Measurements from ENCODE around the gene C1QTNF1. TPM values are rescaled to one million over a fixed set of nuclear protein-coding genes. Genes with fewer than 3 reads are reported as not detected.
"Not testable (repeated sequence)": the region's sequence is repeated elsewhere in the genome, so short reads cannot be mapped to it uniquely, and the experiment has no call there.

Gene C1QTNF1
- total RNA-seq, 1 experiment from 2014 or later: 6.3 TPM

- Histone ChIP-seq H3K27me3 (replicated peaks; ENCODE audit: insufficient read depth, low read depth, low read length, poor library complexity) (no peaks in the 10 kb centered on the region), H3K27ac (ENCODE audit: low read depth, low read length, poor library complexity, severe bottlenecking) (no peak overlapping the region), H3K36me3 (ENCODE audit: insufficient read depth, low read length, poor library complexity, severe bottlenecking) (no peaks in the 10 kb centered on the region), H3K4me3 (ENCODE audit: low read depth, low read length, poor library complexity, severe bottlenecking) (no peak overlapping the region), H3K9me3 (ENCODE audit: low read depth, low read length, poor library complexity, severe bottlenecking) (peaks cover 13% of the 10 kb centered on the region), H3K4me1 (ENCODE audit: insufficient read depth, low read length, poor library complexity, severe bottlenecking) (peaks cover 8% of the 10 kb centered on the region)
- intact Hi-C loops (cut with micrococcal nuclease; ENCODE audit: unreplicated experiment): loop anchor here (1.0 kb wide), 1 partner anchor 22 kb away; no protein-coding TSS in a partner anchor
- ChIA-PET POLR2A (ENCODE audit: low non-redundant PET) (no interaction called here), CTCF (interaction anchor here (0.6 to 1.5 kb wide), 4 partner anchors 25 to 372 kb away, joined by 4 to 8 read pairs (median 6); no protein-coding TSS in a partner anchor)
- TF ChIP-seq CTCF (conservative IDR thresholded peaks at IDR 0.05; ENCODE audit: low read depth, low read length) (peak; percentile 79), EZH2 (IDR thresholded peaks at IDR 0.05; ENCODE audit: borderline replicate concordance, low read depth, low read length, poor library complexity, severe bottlenecking) (no peak)
- BruUV-seq (replicated peaks): no TSS peak
- DNase-seq (ENCODE audit: low spot score): peak; percentile 78
Observed at GRCh38 chr17:79019632-79020584, 4.1 kb upstream of the C1QTNF1 start.

GRCh38 chr17:79020631-79021301, 3.2 kb upstream of the C1QTNF1 start:
- ChIA-PET POLR2A (ENCODE audit: low non-redundant PET) (no interaction called here), CTCF (interaction anchor here (0.6 to 1.8 kb wide), 5 partner anchors 22 to 371 kb away, joined by 4 to 10 read pairs (median 6); no protein-coding TSS in a partner anchor)
- Histone ChIP-seq H3K9me3 (ENCODE audit: low read depth, low read length, poor library complexity, severe bottlenecking) (peaks cover 6% of the 10 kb centered on the region), H3K27ac (ENCODE audit: low read depth, low read length, poor library complexity, severe bottlenecking) (no peak overlapping the region), H3K4me3 (ENCODE audit: low read depth, low read length, poor library complexity, severe bottlenecking) (no peak overlapping the region), H3K27me3 (replicated peaks; ENCODE audit: insufficient read depth, low read depth, low read length, poor library complexity) (no peaks in the 10 kb centered on the region), H3K36me3 (ENCODE audit: insufficient read depth, low read length, poor library complexity, severe bottlenecking) (no peaks in the 10 kb centered on the region), H3K4me1 (ENCODE audit: insufficient read depth, low read length, poor library complexity, severe bottlenecking) (peaks cover 14% of the 10 kb centered on the region)
- no TSS peak for BruUV-seq (replicated peaks)
- intact Hi-C loops (cut with micrococcal nuclease; ENCODE audit: unreplicated experiment): no loop called here
- no peak for DNase-seq (ENCODE audit: low spot score)
- TF ChIP-seq EZH2 (IDR thresholded peaks at IDR 0.05; ENCODE audit: borderline replicate concordance, low read depth, low read length, poor library complexity, severe bottlenecking): no peak
- no peak for TF ChIP-seq CTCF (conservative IDR thresholded peaks at IDR 0.05; ENCODE audit: low read depth, low read length)

- intact Hi-C loops (cut with micrococcal nuclease; ENCODE audit: unreplicated experiment); H3K27ac ChIP-seq (ENCODE audit: low read depth, low read length, poor library complexity, severe bottlenecking); H3K36me3 ChIP-seq (ENCODE audit: insufficient read depth, low read length, poor library complexity, severe bottlenecking); BruUV-seq (replicated peaks); H3K27me3 ChIP-seq (replicated peaks; ENCODE audit: insufficient read depth, low read depth, low read length, poor library complexity); H3K4me3 ChIP-seq (ENCODE audit: low read depth, low read length, poor library complexity, severe bottlenecking); DNase-seq (ENCODE audit: low spot score); H3K9me3 ChIP-seq (ENCODE audit: low read depth, low read length, poor library complexity, severe bottlenecking); POLR2A ChIA-PET (ENCODE audit: low non-redundant PET): not testable (repeated sequence)
- peaks cover 23% of the 10 kb centered on the region for H3K4me1 ChIP-seq (ENCODE audit: insufficient read depth, low read length, poor library complexity, severe bottlenecking)
- CTCF ChIA-PET: interaction anchor here (0.7 to 1.8 kb wide), 2 partner anchors 20 to 415 kb away, joined by 6 to 10 read pairs; no protein-coding TSS in a partner anchor
Observed at GRCh38 chr17:79021929-79022328, 2.0 kb upstream of the C1QTNF1 start.
